Mucosa of stomach (tissue), 1 donor: ENCODE measurements around the gene LARGE1.

Experiments
- H3K27me3 ChIP-seq: one replicate; pipeline ENCODE4 v1.7.0; 2013; ENCODE audit warnings: mild to moderate bottlenecking, low read length; ENCODE audit not compliant: control insufficient read depth, insufficient read depth
- H3K36me3 ChIP-seq: one replicate; pipeline ENCODE4 v1.7.0; 2013; ENCODE audit warnings: low read length; ENCODE audit not compliant: control insufficient read depth, insufficient read depth
- H3K4me1 ChIP-seq: one replicate; pipeline ENCODE4 v1.7.0; 2013; ENCODE audit warnings: mild to moderate bottlenecking, low read length; ENCODE audit not compliant: control insufficient read depth, insufficient read depth
- H3K4me3 ChIP-seq: one replicate; pipeline ENCODE4 v1.7.0; 2013; ENCODE audit warnings: low read length
- H3K9ac ChIP-seq: one replicate; pipeline ENCODE4 v1.7.0; 2013; ENCODE audit warnings: mild to moderate bottlenecking, low read length, moderate library complexity
- H3K9me3 ChIP-seq: one replicate; pipeline ENCODE4 v1.7.0; 2013; ENCODE audit warnings: mild to moderate bottlenecking, low read length, moderate library complexity; ENCODE audit not compliant: control insufficient read depth
- donor health status: Pancreatic carcinoma.

Gene LARGE1

GRCh38 chr22:33440756-33441155 is 479.5 kb downstream of the LARGE1 start:
- Histone ChIP-seq H3K4me1 (peaks cover 15% of the 10 kb centered on the region), H3K36me3 (no peaks in the 10 kb centered on the region), H3K27me3 (no peaks in the 10 kb centered on the region), H3K4me3 (no peak overlapping the region), H3K9ac (no peak overlapping the region), H3K9me3 (no peaks in the 10 kb centered on the region)

DNA sequence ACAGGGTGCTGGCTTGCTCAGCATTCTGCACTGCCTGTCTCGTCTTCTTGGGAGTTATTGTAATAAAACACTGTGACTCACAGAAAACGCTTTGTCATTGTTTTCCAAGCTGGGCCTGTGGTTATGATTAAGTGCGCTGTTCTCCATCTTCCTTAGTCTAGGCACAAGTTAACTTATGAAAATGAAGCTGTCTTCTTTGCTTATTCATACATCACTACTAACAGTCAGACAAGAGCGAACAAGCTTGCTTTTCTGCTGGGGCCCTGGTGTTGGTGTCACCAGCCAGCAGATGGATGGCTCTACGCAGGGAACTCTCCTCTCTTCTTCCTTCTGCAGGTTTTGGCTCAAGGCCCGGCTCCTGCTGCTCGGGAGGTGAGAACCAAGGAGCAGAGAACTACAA is 482.0 kb downstream of the LARGE1 start:
- no peak overlapping the region for H3K4me3 ChIP-seq
- H3K9me3 ChIP-seq = no peaks in the 10 kb centered on the region
- H3K36me3 ChIP-seq = no peaks in the 10 kb centered on the region
- peaks cover 15% of the 10 kb centered on the region for H3K4me1 ChIP-seq
- H3K9ac ChIP-seq = no peak overlapping the region
- H3K27me3 ChIP-seq = no peaks in the 10 kb centered on the region

GRCh38 chr22:33431300-33431699 is 489.0 kb downstream of the LARGE1 start:
- no peak overlapping the region for H3K9ac ChIP-seq
- H3K9me3 ChIP-seq = no peaks in the 10 kb centered on the region
- H3K27me3 ChIP-seq = no peaks in the 10 kb centered on the region
- H3K4me3 ChIP-seq = no peak overlapping the region
- no peaks in the 10 kb centered on the region for H3K36me3 ChIP-seq
- no peaks in the 10 kb centered on the region for H3K4me1 ChIP-seq

GRCh38 chr22:33429281-33429680 is 491.0 kb downstream of the LARGE1 start:
- H3K9me3 ChIP-seq = no peaks in the 10 kb centered on the region
- H3K4me3 ChIP-seq = no peak overlapping the region
- no peaks in the 10 kb centered on the region for H3K27me3 ChIP-seq
- H3K36me3 ChIP-seq = no peaks in the 10 kb centered on the region
- no peak overlapping the region for H3K9ac ChIP-seq
- H3K4me1 ChIP-seq = no peaks in the 10 kb centered on the region

GRCh38 chr22:33427461-33427860 is 492.8 kb downstream of the LARGE1 start:
- H3K27me3 ChIP-seq = no peaks in the 10 kb centered on the region
- H3K4me1 ChIP-seq = no peaks in the 10 kb centered on the region
- no peaks in the 10 kb centered on the region for H3K36me3 ChIP-seq
- no peak overlapping the region for H3K9ac ChIP-seq
- H3K4me3 ChIP-seq = no peak overlapping the region
- H3K9me3 ChIP-seq = no peaks in the 10 kb centered on the region

DNA sequence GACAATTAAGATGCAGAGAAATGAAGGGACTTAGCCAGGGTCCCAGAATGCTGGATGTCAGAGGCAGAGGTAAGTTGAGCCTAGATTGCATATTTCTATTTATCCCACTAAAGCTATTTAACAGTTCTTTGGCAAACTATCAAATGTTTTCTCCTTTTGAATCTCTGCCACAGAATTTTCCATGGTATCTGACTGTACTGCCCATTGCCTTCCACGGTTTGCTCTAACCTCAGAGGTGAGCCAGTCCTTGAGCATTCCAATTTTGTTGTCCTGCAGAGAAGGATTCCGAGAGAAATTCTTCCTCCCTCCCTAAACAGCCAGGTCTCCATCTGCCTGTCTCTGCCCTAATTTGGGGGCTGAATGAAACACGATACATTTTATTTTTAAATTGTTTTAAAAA is 493.8 kb downstream of the LARGE1 start:
- Histone ChIP-seq H3K27me3 (no peaks in the 10 kb centered on the region), H3K4me1 (no peaks in the 10 kb centered on the region), H3K4me3 (no peak overlapping the region), H3K9me3 (no peaks in the 10 kb centered on the region), H3K36me3 (no peaks in the 10 kb centered on the region), H3K9ac (no peak overlapping the region)

GRCh38 chr22:33421859-33422258 is 498.4 kb downstream of the LARGE1 start:
- Histone ChIP-seq H3K4me1 (no peaks in the 10 kb centered on the region), H3K9ac (no peak overlapping the region), H3K4me3 (no peak overlapping the region), H3K27me3 (no peaks in the 10 kb centered on the region), H3K9me3 (no peaks in the 10 kb centered on the region), H3K36me3 (no peaks in the 10 kb centered on the region)

DNA sequence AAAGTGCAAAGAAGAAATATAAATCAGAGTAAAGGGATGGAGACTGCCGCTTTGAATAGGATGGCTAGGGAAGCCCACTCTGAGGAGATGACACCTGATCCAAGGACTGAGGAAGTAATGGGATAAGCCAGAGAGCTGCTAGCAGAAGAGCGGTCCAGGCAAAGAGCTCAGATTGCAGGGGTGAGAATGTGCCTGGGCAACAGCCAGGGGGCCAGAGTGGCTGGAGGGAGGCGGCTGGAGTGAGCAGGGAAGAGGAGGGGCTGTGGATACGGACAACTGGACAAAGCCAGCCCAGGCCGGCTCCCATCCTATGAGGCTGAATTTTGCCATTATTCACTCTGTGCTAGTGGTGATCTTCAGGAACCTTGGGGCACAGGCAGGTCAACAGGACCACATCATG is 501.8 kb downstream of the LARGE1 start:
- H3K27me3 ChIP-seq = no peaks in the 10 kb centered on the region

DNA sequence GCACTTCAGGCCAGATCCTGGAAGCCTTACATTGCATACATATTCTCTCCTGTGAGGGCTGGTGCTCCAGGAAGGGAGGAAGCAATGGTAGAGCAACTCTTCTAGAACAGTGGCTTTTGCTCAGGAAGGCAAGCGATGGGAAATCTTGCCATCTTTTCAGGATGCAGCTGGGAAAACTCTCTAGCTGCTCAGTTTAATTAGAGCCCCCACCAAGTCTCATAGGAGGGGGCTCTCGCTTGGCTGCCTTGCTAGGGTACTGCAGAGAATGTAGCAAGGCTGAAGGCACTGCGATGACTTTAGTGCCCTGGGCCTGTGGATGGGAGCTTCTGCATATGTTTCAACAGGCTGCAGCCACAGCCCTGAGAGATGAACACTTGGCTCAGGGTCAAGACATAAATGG is 504.9 kb downstream of the LARGE1 start:
- H3K27me3 ChIP-seq = no peaks in the 10 kb centered on the region

More for the DNA sequence above, 501.8 kb downstream of the LARGE1 start:
- Histone ChIP-seq H3K4me1 (no peaks in the 10 kb centered on the region), H3K9me3 (no peaks in the 10 kb centered on the region), H3K9ac (no peak overlapping the region), H3K4me3 (no peak overlapping the region), H3K36me3 (no peaks in the 10 kb centered on the region)

GRCh38 chr22:33409079-33409478 is 511.2 kb downstream of the LARGE1 start:
- Histone ChIP-seq H3K9ac (no peak overlapping the region), H3K9me3 (no peaks in the 10 kb centered on the region), H3K27me3 (no peaks in the 10 kb centered on the region), H3K4me1 (no peaks in the 10 kb centered on the region), H3K4me3 (no peak overlapping the region), H3K36me3 (no peaks in the 10 kb centered on the region)

More for the DNA sequence above, 504.9 kb downstream of the LARGE1 start:
- Histone ChIP-seq H3K9me3 (no peaks in the 10 kb centered on the region), H3K9ac (no peak overlapping the region), H3K36me3 (no peaks in the 10 kb centered on the region), H3K4me3 (no peak overlapping the region), H3K4me1 (no peaks in the 10 kb centered on the region)

- Histone ChIP-seq H3K4me1 (no peaks in the 10 kb centered on the region), H3K27me3 (no peaks in the 10 kb centered on the region), H3K36me3 (no peaks in the 10 kb centered on the region), H3K9ac (no peak overlapping the region), H3K4me3 (no peak overlapping the region), H3K9me3 (no peaks in the 10 kb centered on the region)
These were observed 515.1 kb downstream of the LARGE1 start for GRCh38 chr22:33405194-33405593.

DNA sequence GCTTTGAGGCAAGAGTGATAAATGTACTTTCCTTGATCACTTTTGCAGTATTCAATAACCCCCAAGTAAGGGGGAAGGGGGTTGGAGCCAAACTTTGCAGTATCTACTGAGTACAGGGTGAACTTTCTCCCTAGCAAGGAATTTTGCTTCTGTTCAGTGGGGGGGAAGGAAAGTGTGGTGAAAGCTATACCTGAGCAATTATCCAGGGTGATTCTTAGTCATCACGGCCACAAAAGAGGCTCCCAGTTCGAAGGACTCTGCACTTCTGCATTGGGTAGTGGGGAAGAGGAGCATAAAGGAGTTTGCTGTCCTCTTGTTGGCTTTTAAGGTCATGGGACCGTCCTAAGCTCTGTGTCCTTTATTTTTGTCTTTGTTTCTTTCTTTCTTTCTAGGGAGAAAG is 515.6 kb downstream of the LARGE1 start:
- H3K36me3 ChIP-seq = no peaks in the 10 kb centered on the region

DNA sequence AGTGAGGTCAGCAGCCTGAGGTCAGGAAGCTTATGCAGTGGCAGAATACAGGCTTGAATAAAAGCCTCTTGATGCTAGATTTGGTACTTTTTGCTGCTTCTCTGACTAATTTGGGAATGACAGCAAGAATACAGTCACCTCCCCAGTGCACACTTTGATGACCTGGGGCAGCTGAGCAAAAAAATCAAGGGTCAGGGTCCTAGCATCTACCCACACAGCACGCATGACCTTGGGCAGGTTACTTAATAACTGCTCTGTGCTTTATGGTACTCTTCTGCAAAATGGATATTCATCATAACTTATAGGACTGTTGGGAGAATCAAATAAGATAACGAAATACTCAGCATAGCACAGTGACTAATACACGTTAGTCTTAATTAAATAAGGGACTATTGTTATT is 518.0 kb downstream of the LARGE1 start:
- H3K27me3 ChIP-seq = no peaks in the 10 kb centered on the region
- no peak overlapping the region for H3K4me3 ChIP-seq
- no peak overlapping the region for H3K9ac ChIP-seq
- no peaks in the 10 kb centered on the region for H3K36me3 ChIP-seq
- no peaks in the 10 kb centered on the region for H3K9me3 ChIP-seq
- no peaks in the 10 kb centered on the region for H3K4me1 ChIP-seq

More for the DNA sequence above, 515.6 kb downstream of the LARGE1 start:
- no peaks in the 10 kb centered on the region for H3K4me1 ChIP-seq
- no peak overlapping the region for H3K4me3 ChIP-seq
- H3K9me3 ChIP-seq = no peaks in the 10 kb centered on the region
- no peak overlapping the region for H3K9ac ChIP-seq
- no peaks in the 10 kb centered on the region for H3K27me3 ChIP-seq
